GM12872 (cell line): Measurements from ENCODE around the gene OSBPL3.

Experiments
- TF ChIP-seq, protein P1 (sequence below): IDR thresholded peaks from 3 replicates; pipeline ENCODE4 v1.5.1; 2011; ENCODE audit warnings: low read depth, mild to moderate bottlenecking, low read length, moderate library complexity; ENCODE audit not compliant: insufficient read depth

The OSBPL3 gene

DNA sequence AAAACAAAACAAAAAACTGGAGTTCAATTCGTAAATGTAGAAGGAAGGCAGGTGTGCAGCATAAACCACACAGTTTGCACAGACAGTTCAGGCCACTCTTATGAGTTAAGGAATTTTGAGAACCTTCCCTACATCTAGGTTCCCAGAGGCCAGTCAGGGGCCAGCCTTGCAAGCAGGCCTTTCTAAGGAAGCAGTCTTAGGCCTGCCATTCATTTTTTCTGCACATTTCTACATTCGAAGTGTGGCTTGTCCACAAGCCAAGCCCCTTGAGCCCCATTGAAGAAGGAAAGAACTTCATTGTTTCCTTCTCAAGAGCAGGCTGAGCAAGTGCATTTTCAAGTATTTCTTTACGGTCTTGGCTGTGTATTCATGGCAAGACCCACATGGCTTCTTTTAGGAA, 11.4 kb upstream of the OSBPL3 start:
- TF ChIP-seq, protein P1, sequence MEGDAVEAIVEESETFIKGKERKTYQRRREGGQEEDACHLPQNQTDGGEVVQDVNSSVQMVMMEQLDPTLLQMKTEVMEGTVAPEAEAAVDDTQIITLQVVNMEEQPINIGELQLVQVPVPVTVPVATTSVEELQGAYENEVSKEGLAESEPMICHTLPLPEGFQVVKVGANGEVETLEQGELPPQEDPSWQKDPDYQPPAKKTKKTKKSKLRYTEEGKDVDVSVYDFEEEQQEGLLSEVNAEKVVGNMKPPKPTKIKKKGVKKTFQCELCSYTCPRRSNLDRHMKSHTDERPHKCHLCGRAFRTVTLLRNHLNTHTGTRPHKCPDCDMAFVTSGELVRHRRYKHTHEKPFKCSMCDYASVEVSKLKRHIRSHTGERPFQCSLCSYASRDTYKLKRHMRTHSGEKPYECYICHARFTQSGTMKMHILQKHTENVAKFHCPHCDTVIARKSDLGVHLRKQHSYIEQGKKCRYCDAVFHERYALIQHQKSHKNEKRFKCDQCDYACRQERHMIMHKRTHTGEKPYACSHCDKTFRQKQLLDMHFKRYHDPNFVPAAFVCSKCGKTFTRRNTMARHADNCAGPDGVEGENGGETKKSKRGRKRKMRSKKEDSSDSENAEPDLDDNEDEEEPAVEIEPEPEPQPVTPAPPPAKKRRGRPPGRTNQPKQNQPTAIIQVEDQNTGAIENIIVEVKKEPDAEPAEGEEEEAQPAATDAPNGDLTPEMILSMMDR = no peak

GRCh38 chr7:24987331-24987842, 7.4 kb upstream of the OSBPL3 start:
- TF ChIP-seq, protein P1 = no peak

- TF ChIP-seq, protein P1 = peak; percentile 42; the same call in 2 of the 3 replicates
Observed at GRCh38 chr7:24982917-24983316, 2.9 kb upstream of the OSBPL3 start.

DNA sequence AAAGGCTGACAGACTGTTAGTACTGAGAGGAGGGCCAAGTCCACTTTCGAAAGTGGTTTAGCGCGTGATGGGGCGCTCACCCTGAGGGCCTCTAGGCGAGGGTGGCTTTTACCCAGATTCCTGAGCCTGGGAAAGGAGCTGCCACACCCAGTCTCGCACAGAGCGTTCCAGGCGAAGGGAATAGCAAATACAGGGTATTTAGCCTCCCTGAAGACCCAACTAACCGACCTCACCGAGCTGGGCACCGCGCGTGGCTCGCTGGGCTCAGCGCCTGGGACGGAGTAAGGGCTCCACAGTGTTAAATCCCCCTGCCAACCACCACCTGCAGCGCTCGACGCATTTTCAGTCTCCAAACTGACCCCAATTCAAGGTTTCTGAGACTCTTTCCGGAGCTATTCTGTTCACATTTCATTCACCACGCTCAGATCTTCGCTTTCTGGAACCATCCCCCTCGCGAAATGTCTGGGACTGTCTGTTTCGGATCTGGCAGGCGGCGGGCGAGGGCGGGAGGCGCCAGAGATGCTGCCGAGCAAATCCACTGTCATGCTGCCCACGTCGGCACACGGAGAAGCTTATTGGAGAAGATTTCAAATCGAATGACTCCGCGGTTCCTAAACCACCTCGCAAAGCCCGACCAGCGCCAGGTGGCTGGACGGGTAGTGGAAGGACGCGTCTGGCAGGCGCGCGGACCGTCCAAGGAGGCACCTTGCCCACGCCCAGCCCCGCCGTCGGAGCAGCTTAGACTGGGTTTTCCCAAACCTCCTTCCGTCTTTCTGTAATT, 1.4 kb upstream of the OSBPL3 start:
- TF ChIP-seq, protein P1 = no peak; the same call in 2 of the 3 replicates

- TF ChIP-seq, protein P1 = no peak; the same call in 2 of the 3 replicates
Observed at GRCh38 chr7:24980534-24981170, 674 bp upstream of the OSBPL3 start.

DNA sequence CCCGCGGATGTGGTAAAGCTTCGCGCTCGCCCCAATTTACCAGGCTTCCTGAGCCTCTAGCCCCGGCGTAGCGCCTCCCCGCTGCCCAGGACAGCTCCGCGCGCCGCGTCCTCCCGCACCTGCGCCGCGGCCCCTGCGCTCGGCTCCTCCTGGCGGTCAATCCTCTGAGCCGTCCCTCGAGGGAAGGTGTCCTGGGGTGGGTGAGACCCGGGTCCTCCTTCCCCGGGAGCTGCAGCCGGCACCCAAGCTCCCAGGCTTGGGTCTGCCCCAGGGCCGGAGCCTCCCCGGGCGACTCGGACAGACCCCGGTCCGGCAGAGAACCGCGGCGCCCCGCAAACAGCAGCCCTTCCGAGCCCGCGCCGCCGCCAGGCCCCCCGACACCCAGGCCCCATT, 512 bp downstream of the OSBPL3 start:
- TF ChIP-seq, protein P1 = peak; percentile 55

DNA sequence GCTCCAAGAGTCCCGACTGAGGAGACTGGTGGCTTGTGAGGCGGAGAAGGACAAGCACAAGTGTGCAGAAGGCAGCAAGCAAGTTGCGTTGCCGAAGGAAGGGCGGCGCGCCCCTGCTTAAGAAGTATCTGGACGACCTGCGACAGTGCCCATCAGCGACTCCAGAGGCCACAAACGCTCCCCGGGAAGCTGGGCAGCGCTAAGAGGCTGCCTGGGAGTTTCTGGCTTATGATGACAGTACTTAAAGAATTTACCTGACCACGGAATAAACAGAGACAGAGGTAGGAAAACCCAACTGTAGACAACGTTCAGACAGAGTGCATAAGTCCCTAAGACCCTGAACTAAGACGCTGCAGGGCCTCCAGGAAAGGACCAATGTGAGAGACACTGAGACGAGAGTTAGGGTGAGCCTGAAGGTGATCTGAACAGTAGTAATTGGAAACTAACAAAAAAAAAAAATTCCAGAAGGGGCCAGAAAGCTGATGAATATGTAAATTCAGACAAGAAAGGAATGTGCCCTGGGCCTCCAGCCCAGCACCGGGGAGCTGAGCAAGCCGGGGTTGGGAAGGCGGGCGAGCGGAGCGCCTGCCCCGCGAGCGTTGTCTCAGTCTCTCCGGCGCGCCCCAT, 1.0 kb downstream of the OSBPL3 start:
- TF ChIP-seq, protein P1 = no peak
